ENCODE data around the gene KHK. TPM values are rescaled to one million over a fixed set of nuclear protein-coding genes. Genes with fewer than 3 reads are reported as not detected.

KHK gene
- total RNA-seq, 1 donor from 2014 or later: 3.3 TPM

DNA sequence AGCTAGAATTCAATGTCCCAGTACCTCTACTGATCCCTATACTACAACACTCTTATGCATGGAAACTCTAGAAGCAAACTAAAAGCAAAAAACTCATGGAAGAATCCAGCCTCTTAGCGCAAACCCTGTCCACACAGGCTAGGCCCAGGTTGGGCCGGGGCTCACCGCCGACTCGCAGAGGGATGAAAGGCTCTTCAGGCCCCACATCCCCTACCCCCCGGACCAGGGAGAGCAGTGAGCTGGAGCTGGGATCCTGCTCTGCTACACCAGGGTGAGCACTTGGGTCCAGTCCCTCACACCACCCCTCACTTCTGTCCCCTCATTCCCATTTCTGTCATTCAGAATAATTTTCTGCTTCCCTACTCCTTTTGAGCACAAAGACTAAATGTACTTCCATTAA lies 17.1 kb upstream of the KHK start:
- no peaks in the 10 kb centered on the region for H3K36me3 ChIP-seq
- DNase-seq (ENCODE audit: low spot score): no peak
- no peaks in the 10 kb centered on the region for H3K9me3 Mint-ChIP-seq
- peaks cover 20% of the 10 kb centered on the region for H3K79me2 ChIP-seq (ENCODE audit: low read depth)
- H4K20me1 ChIP-seq (ENCODE audit: low read depth): peaks cover 15% of the 10 kb centered on the region
- no peak overlapping the region for H3K9ac ChIP-seq
- peaks cover 32% of the 10 kb centered on the region for H3F3A ChIP-seq (ENCODE audit: low read depth)
- H3K27me3 ChIP-seq: no peaks in the 10 kb centered on the region
- H3K4me2 ChIP-seq: no peak overlapping the region
- no peak overlapping the region for H3K4me3 ChIP-seq
- no peak overlapping the region for H2AFZ ChIP-seq (replicated peaks)
- no peak overlapping the region for H3K27ac ChIP-seq
- peak overlapping the region; percentile 98 for H3K4me3 Mint-ChIP-seq
- H3K36me3 Mint-ChIP-seq: peaks cover 31% of the 10 kb centered on the region
- no peaks in the 10 kb centered on the region for H3K9me3 ChIP-seq (ENCODE audit: low read depth)
- peaks cover 11% of the 10 kb centered on the region for H3K4me1 ChIP-seq
- no peak for TF ChIP-seq EZH2 (IDR thresholded peaks at IDR 0.05)
- TF ChIP-seq, protein P1, sequence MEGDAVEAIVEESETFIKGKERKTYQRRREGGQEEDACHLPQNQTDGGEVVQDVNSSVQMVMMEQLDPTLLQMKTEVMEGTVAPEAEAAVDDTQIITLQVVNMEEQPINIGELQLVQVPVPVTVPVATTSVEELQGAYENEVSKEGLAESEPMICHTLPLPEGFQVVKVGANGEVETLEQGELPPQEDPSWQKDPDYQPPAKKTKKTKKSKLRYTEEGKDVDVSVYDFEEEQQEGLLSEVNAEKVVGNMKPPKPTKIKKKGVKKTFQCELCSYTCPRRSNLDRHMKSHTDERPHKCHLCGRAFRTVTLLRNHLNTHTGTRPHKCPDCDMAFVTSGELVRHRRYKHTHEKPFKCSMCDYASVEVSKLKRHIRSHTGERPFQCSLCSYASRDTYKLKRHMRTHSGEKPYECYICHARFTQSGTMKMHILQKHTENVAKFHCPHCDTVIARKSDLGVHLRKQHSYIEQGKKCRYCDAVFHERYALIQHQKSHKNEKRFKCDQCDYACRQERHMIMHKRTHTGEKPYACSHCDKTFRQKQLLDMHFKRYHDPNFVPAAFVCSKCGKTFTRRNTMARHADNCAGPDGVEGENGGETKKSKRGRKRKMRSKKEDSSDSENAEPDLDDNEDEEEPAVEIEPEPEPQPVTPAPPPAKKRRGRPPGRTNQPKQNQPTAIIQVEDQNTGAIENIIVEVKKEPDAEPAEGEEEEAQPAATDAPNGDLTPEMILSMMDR (IDR thresholded peaks at IDR 0.05): no peak
- TF ChIP-seq EZH2phosphoT487 (IDR thresholded peaks at IDR 0.05): no peak
- H3K4me1 Mint-ChIP-seq: peaks cover 36% of the 10 kb centered on the region
- H3K27me3 Mint-ChIP-seq (ENCODE audit: insufficient read depth, low read depth): peaks cover 2% of the 10 kb centered on the region
- no peak overlapping the region for H3K27ac Mint-ChIP-seq

DNA sequence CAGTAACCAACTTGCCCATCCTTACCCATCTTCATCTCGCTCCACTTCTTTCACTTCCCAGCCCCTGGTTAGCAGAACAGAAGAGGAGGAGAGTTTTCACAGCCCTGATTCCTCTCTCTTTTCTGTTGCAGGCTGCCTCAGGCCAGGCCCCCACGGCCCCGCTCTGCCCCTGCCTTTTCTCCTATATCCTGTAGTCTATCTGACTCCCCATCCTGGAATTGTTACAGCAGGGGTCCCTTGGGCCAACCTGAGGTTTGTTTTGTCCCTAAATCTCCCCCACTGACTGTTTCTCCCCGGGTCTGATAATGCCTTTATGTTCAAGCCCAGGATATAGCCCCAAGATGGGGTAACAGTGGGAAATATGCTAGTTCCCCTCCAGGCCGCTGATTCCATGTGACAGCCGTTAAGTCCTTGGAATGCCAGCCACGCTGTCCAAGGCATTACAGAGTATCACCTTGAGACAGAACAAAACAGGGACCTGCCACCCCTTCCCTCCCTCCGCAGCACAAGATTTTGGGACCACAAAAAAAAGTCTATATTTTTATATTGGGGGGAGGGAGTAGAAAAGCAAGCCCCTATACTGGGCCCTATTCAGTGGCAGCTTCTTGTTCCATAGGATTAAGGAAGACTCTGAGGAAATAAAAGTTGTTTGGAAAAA lies 16.5 kb upstream of the KHK start:
- H3K4me1 Mint-ChIP-seq: peaks cover 39% of the 10 kb centered on the region
- H3K79me2 ChIP-seq (ENCODE audit: low read depth): peaks cover 20% of the 10 kb centered on the region
- H3K9ac ChIP-seq: no peak overlapping the region
- H3K27ac ChIP-seq: no peak overlapping the region
- DNase-seq (ENCODE audit: low spot score): no peak
- H3K4me2 ChIP-seq: peak overlapping the region; percentile 89
- peaks cover 12% of the 10 kb centered on the region for H4K20me1 ChIP-seq (ENCODE audit: low read depth)
- H3K36me3 ChIP-seq: no peaks in the 10 kb centered on the region
- no peaks in the 10 kb centered on the region for H3K27me3 ChIP-seq
- H3K4me1 ChIP-seq: peaks cover 11% of the 10 kb centered on the region
- peaks cover 2% of the 10 kb centered on the region for H3K27me3 Mint-ChIP-seq (ENCODE audit: insufficient read depth, low read depth)
- no peak overlapping the region for H2AFZ ChIP-seq (replicated peaks)
- H3K27ac Mint-ChIP-seq: no peak overlapping the region
- no peaks in the 10 kb centered on the region for H3K9me3 ChIP-seq (ENCODE audit: low read depth)
- H3K36me3 Mint-ChIP-seq: peaks cover 30% of the 10 kb centered on the region
- H3F3A ChIP-seq (ENCODE audit: low read depth): peaks cover 32% of the 10 kb centered on the region
- peak overlapping the region; percentile 62 for H3K4me3 ChIP-seq
- H3K4me3 Mint-ChIP-seq: peak overlapping the region; percentile 98
- H3K9me3 Mint-ChIP-seq: no peaks in the 10 kb centered on the region
- no peak for TF ChIP-seq EZH2 (IDR thresholded peaks at IDR 0.05)
- TF ChIP-seq, protein P1 (IDR thresholded peaks at IDR 0.05): no peak
- TF ChIP-seq EZH2phosphoT487 (IDR thresholded peaks at IDR 0.05): no peak

DNA sequence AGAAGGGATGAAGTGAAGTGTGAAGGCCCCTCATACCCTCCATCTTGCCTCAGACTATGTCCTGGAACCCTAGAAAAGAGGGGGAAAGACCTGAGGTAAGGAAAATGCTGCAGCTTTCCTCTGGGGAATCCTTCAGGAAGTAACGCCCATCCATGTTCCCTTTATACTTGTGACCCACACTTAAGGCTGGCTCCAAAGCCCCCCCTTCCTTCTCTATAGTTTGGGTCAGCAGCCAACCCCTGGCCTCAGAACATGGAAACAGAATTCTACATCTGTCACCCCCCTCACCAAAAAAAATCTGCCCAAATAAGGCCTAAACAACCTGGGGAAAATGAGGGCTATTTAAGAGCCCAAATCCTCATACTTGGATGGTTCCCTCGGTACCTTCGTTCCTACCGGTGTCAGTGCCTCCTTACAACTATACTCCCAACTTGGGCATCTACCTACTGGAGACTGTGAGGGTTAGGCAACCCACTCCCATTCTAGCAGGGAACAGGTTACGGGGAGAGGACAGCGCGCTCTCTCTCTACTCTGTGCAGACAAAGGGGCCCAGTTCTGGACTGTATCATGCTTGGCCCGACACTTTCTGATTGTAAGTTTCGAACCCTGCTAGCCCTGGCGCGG lies 15.8 kb upstream of the KHK start:
- H3K79me2 ChIP-seq (ENCODE audit: low read depth): peaks cover 20% of the 10 kb centered on the region
- peaks cover 6% of the 10 kb centered on the region for H4K20me1 ChIP-seq (ENCODE audit: low read depth)
- H3K27me3 Mint-ChIP-seq (ENCODE audit: insufficient read depth, low read depth): peaks cover 2% of the 10 kb centered on the region
- H3K4me2 ChIP-seq: peak overlapping the region; percentile 89
- H3K4me3 Mint-ChIP-seq: peak overlapping the region; percentile 98
- no peaks in the 10 kb centered on the region for H3K9me3 Mint-ChIP-seq
- peaks cover 30% of the 10 kb centered on the region for H3K36me3 Mint-ChIP-seq
- no peak overlapping the region for H3K27ac ChIP-seq
- no peaks in the 10 kb centered on the region for H3K27me3 ChIP-seq
- H3K36me3 ChIP-seq: no peaks in the 10 kb centered on the region
- H3K4me1 Mint-ChIP-seq: peaks cover 43% of the 10 kb centered on the region
- peaks cover 32% of the 10 kb centered on the region for H3F3A ChIP-seq (ENCODE audit: low read depth)
- no peaks in the 10 kb centered on the region for H3K9me3 ChIP-seq (ENCODE audit: low read depth)
- H3K9ac ChIP-seq: peak overlapping the region; percentile 72
- H3K27ac Mint-ChIP-seq: peak overlapping the region; percentile 98
- TF ChIP-seq EZH2phosphoT487 (IDR thresholded peaks at IDR 0.05): no peak
- TF ChIP-seq, protein P1 (IDR thresholded peaks at IDR 0.05): no peak
- TF ChIP-seq EZH2 (IDR thresholded peaks at IDR 0.05): no peak
- H3K4me3 ChIP-seq: peak overlapping the region; percentile 62
- DNase-seq (ENCODE audit: low spot score): no peak
- H2AFZ ChIP-seq (replicated peaks): peak overlapping the region; percentile 17
- H3K4me1 ChIP-seq: peaks cover 11% of the 10 kb centered on the region
